ENCODE measurements around the gene DDX10. TPM values are rescaled to one million over a fixed set of nuclear protein-coding genes. Genes with fewer than 3 reads are reported as not detected.

DDX10 gene
- polyA plus RNA-seq, 1 donor from 2014 or later = 15.9 TPM

GRCh38 chr11:108838102-108838791, 173.4 kb downstream of the DDX10 start:
- Histone ChIP-seq H3F3A (ENCODE audit: insufficient read depth, low read length, poor library complexity, severe bottlenecking) (no peaks in the 10 kb centered on the region), H3K4me2 (ENCODE audit: low read length) (no peak overlapping the region), H3K9me2 (ENCODE audit: insufficient read depth, low read length) (no peaks in the 10 kb centered on the region), H4K20me1 (ENCODE audit: insufficient read depth) (no peaks in the 10 kb centered on the region), H3K27me3 (ENCODE audit: insufficient read depth, low read depth, low read length) (no peaks in the 10 kb centered on the region), H3K4me3 (ENCODE audit: low read length) (no peak overlapping the region), H3K79me2 (replicated peaks; ENCODE audit: insufficient read depth, low read length) (no peaks in the 10 kb centered on the region), H3K9me3 (ENCODE audit: low read length) (no peaks in the 10 kb centered on the region), H3K36me3 (ENCODE audit: insufficient read depth, low read length) (no peaks in the 10 kb centered on the region), H3K9ac (ENCODE audit: low read length) (no peak overlapping the region), H3K27ac (ENCODE audit: low read length) (no peak overlapping the region), H2AFZ (ENCODE audit: low read depth, low read length) (no peak overlapping the region)
- TF ChIP-seq EZH2 (IDR thresholded peaks at IDR 0.05; ENCODE audit: borderline replicate concordance, insufficient read depth, low read length, poor library complexity, severe bottlenecking) (no peak), POLR2AphosphoS5 (IDR thresholded peaks at IDR 0.05) (no peak), REST (IDR thresholded peaks at IDR 0.05; ENCODE audit: borderline replicate concordance) (no peak), RAD21 (conservative IDR thresholded peaks at IDR 0.05) (no peak), EP300 (conservative IDR thresholded peaks at IDR 0.05; ENCODE audit: poor library complexity, severe bottlenecking) (no peak), CTCF (IDR thresholded peaks at IDR 0.05; ENCODE audit: poor library complexity, severe bottlenecking) (no peak), TAF1 (IDR thresholded peaks at IDR 0.05; ENCODE audit: low read depth) (no peak), MXI1 (conservative IDR thresholded peaks at IDR 0.05; ENCODE audit: poor library complexity, severe bottlenecking) (no peak), SMC3 (conservative IDR thresholded peaks at IDR 0.05; ENCODE audit: poor library complexity) (no peak)

- H3K79me2 ChIP-seq (replicated peaks; ENCODE audit: insufficient read depth, low read length) = no peaks in the 10 kb centered on the region
- no peaks in the 10 kb centered on the region for H3F3A ChIP-seq (ENCODE audit: insufficient read depth, low read length, poor library complexity, severe bottlenecking)
- no peak overlapping the region for H3K9ac ChIP-seq (ENCODE audit: low read length)
- no peak overlapping the region for H2AFZ ChIP-seq (ENCODE audit: low read depth, low read length)
- H4K20me1 ChIP-seq (ENCODE audit: insufficient read depth) = no peaks in the 10 kb centered on the region
- TF ChIP-seq EZH2 (IDR thresholded peaks at IDR 0.05; ENCODE audit: borderline replicate concordance, insufficient read depth, low read length, poor library complexity, severe bottlenecking) (no peak), REST (IDR thresholded peaks at IDR 0.05; ENCODE audit: borderline replicate concordance) (no peak), MXI1 (conservative IDR thresholded peaks at IDR 0.05; ENCODE audit: poor library complexity, severe bottlenecking) (no peak), POLR2AphosphoS5 (IDR thresholded peaks at IDR 0.05) (no peak), RAD21 (conservative IDR thresholded peaks at IDR 0.05) (no peak), TAF1 (IDR thresholded peaks at IDR 0.05; ENCODE audit: low read depth) (no peak), CTCF (IDR thresholded peaks at IDR 0.05; ENCODE audit: poor library complexity, severe bottlenecking) (no peak), EP300 (conservative IDR thresholded peaks at IDR 0.05; ENCODE audit: poor library complexity, severe bottlenecking) (no peak), SMC3 (conservative IDR thresholded peaks at IDR 0.05; ENCODE audit: poor library complexity) (no peak)
- no peaks in the 10 kb centered on the region for H3K36me3 ChIP-seq (ENCODE audit: insufficient read depth, low read length)
- no peak overlapping the region for H3K4me2 ChIP-seq (ENCODE audit: low read length)
- H3K9me2 ChIP-seq (ENCODE audit: insufficient read depth, low read length) = no peaks in the 10 kb centered on the region
- H3K9me3 ChIP-seq (ENCODE audit: low read length) = no peaks in the 10 kb centered on the region
- H3K27me3 ChIP-seq (ENCODE audit: insufficient read depth, low read depth, low read length) = no peaks in the 10 kb centered on the region
- no peak overlapping the region for H3K27ac ChIP-seq (ENCODE audit: low read length)
- H3K4me3 ChIP-seq (ENCODE audit: low read length) = no peak overlapping the region
These were observed 173.9 kb downstream of the DDX10 start for GRCh38 chr11:108838792-108839105.
